GM18867 (cell line): ENCODE data around the gene GLS.

Experiments used
- ATAC-seq: cut with Tn5 transposase; IDR thresholded peaks from one replicate; pipeline ENCODE4 v1.9.1; 2021; ENCODE audit warnings: mild to moderate bottlenecking, moderate library complexity; ENCODE audit not compliant: unreplicated experiment

The GLS gene

DNA sequence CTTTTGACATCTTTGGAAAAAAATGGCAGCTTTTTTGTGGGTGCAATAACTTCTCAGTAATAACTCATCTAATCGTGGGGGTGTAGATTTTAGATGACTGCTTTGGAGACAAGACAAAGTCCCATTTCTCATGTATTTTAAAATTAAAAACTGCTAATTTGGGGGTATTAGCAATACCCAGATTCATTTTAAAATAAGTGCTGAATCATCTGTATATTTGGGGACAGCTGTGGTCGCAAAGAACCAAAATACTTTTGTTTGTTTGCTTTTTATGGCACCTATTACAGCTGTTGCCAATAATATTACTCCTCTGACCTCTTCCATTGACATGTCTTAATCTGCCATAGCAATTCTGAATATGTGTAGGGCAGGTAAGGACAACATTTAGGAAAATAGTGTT is 87.9 kb downstream of the GLS start:
- no peak for ATAC-seq

DNA sequence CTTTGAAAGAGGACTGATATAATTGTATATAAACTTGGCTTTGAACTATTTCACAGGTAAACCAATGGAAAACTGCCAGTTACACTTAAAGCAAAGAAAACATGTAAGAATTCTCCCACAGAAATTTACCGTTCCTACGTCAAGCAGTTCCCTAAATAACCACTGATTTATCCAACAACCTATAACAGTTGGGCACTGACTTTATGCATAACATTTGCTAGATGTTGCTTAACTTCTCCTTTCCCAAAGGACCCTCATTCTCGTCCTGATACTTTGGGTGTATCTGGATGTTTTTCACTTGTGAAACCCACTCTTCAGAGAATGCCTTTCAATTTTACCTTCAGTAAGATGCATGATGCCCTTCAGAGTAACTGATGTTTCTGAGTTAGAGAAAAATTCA is 89.5 kb downstream of the GLS start:
- ATAC-seq, result no peak

DNA sequence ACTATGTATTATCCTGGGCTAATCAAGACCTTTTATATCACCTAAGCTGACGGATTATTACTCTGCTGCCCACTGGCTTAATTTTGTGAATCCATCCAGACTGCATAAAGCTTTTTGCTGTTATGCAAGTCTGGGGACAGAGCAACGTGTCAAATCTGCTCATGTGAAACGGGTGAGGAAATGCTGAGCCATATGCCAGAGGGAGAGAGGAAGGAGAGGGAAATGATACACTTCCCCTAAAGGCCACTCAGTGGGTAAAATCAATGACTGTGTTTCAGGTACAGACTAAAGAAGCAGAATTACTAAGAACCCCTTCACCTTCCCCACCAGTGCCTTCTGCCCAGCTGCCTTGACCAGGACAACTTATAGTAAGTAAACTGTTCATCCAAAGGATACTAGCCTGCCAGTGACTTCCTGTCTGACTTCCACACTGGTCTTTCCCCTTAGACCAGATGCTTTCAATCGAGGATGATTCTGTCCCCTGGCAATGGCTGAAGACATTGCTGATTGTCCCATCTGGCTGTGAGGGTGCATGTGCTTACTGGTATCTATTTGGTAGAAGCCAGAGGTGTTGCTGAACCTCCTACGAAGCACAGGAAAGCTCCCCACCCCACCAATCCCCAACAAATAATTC is 90.4 kb downstream of the GLS start:
- ATAC-seq, result no peak

DNA sequence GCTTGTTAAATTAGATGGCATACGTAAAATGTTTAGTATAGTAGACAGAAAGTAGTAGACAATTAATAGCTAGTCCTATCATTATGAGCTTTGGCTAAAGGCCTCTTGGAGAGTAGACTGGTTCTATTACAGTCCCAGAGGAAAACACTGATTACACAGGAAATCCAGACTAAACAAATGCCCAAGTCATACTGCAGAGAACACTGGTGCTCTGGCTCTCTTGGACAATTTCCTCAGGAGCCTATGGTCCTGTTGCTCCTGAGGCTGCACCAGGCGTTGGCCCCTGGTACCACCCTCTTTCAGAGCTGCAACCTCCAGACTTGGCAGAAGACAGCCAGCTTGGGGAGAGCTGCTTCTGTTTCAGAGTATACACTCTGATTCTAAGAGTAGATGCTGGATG is 91.6 kb downstream of the GLS start:
- no peak for ATAC-seq

DNA sequence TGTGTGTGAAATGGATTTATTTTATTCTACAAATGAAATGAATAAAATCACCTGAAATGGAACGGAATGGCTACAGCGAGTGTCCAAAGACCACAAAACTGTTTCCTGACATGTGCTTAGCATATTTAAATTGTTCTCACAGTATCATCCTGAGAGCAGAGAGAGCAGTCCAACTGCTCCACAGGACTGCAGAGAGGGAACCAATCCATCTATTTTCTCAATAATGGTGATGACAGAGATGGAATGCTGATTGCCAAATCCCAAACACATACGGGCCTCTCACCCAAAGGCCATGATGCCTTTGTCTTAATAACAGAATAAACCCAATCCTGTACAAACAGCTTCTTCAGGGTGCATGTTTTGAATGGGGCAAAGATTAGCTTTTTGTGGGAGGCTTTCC is 92.2 kb downstream of the GLS start:
- ATAC-seq, result no peak

DNA sequence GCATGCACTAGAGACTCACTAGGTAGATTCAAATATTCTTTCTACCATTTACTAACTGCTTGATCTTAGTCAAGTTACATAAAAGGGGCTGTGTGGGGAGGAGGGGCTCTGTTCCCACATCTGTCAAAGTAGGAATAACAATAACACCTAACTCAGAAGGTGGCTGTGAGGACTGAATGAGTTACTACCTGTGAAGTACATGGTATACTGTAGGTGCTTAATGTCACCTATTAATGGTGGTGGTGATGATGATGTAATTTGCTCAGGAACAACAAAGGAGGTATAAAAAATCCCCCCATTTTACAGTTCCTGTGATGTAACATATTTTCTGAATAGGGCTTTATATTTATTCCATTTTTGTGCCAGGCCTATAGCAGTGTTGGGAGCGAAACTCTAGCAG is 92.6 kb downstream of the GLS start:
- no peak for ATAC-seq

DNA sequence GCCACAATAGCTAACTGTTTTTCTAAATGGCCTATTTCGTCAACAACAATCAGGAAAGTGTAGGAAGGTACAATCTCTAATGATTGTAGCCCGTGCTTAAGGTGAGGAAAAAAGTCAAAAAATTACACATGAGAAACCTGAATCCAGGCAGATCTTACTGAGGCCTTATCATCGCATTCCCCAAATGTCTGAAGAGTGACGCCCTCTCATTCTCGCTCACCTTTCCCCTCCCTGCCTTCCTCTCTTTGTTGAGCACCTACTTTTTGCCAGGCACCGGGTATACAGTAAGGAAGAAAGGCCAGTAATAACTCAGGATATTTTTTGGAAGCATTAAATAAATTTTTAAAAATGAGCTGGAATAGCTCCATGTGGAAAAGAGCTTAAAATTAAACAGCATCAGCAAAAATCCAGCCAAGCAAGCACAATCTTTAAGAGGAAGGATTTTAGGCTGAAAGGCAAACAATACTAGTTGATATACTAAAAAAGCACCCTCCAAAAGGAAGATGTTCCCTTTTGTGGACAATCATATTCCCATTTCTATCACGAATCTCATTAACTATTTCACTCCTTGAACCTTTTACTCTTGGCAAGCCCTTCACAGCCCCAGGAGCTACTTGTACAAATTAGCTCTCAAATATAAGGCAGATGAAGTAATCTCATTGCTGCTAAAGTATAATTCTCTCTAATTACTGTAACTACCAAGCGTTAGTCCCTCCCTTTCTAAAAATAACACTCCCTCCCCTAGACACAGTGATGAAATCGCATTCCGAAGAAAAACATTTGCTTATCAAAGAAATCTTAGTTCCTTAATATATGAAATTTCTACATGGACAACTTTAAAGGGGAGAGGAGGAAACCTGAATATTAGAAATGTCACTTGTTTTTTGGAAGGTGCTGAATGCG is 93.4 kb downstream of the GLS start:
- ATAC-seq, result no peak

DNA sequence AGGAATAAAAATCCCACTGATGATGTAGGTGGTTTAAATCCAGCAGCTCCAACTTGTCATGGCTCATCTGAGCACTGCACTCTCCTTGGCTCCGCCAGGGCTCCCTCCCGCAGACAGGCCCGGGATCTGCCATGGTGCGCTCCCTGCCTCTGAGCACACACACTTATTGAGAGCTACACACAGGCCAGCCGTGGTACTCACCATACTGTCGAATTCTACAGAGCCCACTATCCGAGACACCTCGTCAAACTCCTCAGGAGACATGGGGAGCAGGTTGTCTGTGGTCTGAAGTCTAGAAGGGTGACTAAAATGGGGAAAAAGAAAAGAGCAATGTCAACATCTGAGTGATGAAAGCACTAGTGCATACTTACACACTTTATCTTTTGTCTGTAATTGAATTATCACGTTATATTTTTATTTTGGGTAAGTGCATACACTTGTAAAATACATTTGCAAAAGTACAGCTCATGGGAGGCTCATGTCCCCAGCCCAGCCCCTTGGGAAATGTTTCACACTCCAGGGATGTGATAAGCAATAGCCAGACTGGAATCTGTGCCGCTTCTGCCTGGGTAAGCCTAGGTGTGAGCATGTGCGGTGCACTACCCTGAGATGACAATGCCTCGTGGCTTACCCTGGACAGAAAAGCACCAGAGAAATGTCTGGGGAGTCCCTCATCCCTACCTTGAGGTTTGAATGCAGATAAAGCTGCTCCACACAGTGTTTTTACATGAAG is 94.2 kb downstream of the GLS start:
- no peak for ATAC-seq

DNA sequence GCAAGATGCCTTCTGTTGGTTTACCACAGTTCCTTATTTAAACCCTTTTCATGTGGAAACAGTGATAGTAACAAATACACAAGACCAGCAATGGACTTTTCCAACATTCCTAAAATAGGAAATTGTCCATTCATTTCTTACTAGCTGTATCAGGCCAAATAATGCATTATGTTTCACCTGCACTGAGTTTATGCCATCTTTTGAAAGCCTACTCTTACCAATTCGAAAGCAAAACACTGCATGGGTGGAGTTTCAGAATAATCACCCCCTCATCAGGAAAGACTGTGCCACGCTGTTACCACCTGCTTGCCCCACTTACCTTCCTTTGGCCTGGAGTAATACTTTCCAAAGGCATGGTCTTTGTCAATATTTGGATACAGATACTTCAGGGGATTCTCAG is 95.9 kb downstream of the GLS start:
- ATAC-seq, result no peak

DNA sequence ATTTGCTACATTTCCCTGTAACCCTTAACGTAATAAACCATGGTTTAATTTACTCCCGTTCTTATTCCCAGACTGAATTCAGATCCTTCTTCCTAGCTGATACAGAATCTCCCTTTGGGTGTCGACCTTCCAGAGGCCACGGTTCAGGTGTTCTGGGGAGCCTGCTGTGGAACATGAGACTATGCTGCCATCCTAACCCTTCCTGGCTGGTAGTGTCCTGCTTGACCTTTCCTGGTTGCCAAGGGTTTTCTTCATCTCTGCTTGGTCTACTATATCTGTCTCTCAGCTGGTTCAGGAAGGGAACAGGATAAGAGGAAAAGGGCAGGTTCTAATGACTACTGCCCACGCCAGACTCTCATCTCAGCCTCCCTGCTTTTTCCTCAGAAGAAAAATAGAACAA is 96.9 kb downstream of the GLS start:
- ATAC-seq, result no peak

DNA sequence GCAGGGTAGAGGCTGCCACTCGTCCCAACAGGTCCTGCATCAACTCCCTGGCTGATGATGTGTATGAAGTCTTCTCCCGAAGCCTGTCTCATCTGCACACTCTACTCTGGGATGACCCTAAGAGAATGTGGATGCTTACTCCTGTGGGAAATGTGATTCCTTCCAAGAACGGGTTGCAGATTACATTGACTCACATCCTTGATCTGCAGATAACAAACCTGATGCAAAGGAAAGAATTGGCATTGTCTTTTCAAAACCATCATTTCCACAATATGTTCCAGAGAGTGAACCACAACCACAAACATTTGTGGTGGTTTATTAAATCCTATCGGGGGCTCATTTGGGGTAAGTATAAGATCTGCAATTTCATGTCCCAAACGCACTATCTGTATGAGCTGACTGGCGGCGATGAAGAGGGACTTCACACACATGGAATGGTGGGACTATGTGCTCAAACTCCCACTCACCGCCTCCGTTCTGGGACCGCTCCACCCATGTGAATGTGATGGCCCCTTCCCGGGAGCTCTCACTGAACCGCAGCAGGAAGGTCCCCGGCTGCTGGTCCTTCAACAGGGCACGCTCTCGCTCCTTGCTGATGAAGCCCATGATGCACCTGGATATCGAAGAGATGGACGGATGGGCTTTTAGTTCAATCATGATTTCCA is 97.9 kb downstream of the GLS start:
- no peak for ATAC-seq

DNA sequence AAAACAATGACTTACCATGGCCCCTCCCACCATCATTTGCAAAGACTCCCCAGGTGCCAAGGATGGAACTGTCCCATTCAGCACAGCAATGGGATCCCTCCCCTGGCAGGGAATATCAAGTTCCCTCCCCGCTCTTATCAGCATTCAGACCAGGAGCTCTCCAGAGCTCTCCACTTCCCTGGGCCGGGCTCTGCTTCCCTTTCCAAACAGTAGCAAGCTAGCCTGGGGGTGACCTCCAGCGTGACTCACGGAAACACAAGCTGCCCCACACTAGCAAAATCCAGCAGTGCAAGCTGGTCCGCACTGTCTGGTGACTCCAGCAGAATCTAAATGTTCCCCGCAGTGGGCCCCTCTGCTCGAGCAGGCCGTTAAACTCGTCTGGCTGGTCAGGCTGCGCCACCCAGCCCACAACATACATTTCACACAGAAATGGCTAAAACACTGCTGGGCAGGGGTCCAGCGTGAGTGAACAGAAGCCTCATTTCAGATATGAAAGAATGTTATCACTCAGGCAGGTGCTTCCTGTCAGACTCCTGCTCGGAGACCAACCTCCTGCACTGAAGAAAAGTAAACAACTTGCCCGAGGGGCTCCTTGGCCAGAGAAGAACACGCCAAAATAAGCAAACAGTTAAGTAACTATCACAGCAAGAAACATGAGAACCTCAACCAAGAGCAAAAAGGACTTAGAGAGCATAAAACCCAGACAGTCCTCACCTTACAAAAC is 99.4 kb downstream of the GLS start:
- no peak for ATAC-seq

DNA sequence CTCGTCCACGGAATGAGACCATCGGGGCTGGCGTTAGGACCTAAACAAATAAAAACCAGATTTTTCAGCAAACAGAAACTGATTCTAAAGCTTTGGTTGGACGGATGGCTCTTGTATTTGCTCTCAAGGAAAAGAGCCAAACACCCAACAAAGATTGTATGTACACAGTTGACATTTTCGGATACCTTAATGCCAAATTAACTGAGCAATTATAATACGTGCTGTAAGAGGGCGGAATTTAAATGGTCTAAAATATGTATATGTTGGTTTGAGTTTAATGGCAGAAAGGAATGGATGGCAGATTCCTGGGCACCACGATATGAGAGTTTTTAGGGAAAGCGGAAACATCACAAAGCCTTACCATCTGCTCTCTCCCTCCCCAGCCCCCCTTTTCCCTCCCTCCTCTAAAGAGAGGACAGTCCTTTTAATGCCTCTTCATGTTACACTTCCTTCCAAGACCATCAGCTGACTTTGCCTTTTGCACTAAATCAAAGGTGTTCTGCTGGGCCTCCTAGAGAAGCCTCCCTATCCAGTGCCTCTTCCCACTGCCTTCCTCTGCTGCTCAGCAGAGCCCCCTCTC is 100.1 kb downstream of the GLS start:
- no peak for ATAC-seq

DNA sequence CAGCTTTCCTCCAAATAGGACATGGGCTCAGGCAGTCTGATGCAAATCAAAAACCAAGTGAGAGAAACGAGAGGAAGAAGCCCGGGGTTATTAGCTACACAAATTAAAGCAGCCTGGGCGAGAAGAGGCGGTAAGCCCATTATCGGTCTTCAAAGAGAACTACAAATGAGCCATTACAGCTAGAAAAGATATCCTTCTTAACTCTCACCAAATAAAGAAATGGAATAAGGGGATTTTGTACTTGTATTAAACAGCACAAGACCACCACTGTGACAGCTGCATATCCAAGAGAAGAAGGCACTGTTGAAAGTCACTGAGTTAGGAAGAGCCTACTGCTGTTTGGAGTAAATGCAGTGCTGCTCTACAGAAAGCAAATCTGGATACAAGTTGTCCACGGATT is 100.7 kb downstream of the GLS start:
- no peak for ATAC-seq

DNA sequence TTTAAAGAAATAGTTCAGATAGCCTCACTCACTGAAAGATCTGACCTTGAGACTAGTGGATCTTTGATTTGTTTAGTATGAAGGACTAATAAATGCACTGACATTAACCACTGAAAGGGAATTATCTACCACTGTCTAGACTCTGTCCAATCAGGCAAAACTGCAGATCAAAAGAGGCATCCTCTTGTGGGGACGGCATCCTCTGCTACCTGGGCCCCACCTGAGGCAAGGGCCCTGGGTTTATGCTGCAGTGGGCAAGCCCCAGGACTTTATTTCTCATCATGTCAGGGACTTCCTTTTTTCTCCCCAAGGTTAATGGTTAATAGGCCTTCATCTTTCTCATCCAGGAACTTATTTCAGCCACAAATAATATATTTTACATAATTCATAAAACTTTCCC is 101.1 kb downstream of the GLS start:
- ATAC-seq, result no peak

DNA sequence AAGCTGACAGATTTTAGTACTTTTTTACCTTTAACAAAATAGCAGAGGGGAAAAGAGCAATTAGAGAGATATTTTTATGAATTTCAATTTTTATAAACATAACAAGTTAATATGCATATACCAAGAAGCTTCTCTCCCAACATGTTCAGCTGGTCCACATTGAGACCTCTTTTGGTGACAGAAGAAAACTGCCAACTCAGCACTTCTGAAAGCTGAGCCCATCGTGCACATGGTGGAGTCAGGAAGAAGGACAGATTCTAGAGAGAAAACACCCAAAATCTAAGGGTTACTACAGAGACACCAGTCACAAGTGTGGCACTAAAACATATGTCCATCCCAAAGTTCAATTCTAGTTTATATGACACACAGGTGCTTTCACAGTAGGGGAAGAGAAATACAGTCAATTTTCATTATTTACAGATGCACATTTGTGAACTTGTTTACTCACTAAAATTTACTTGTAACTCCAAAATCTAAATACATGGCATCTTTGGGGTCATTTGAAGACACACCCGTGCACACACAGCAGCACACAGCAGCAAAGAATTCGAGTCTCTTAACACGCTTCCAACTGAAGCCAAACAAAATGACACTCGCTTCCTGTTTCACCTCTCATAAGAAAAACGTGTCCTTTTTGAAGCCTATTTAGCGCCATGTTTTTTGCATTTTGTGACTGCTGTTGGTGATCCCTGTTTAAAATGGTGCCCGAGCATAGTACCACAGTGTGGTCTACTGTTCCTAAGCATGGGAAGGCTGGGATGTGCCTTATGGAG is 101.8 kb downstream of the GLS start:
- ATAC-seq, result no peak

DNA sequence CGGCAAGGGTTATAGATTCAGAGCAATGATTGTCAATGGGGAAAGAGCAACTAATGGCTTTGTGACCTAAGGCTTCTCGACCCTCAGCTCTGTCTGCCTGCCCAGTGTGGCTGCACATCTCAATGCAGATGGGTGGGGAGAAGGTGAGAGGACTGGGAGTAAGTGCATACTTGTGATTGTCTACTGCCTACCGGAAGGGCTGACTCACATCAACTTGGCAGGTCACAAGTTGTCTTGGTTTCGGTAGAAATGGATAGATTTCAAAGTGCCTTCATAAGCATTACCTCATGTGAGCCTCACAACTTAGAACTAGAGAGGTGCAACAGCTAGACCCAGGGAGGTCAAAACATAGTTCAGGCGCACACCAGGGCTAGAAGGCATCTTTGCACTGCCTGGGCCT is 104.0 kb downstream of the GLS start:
- no peak for ATAC-seq

DNA sequence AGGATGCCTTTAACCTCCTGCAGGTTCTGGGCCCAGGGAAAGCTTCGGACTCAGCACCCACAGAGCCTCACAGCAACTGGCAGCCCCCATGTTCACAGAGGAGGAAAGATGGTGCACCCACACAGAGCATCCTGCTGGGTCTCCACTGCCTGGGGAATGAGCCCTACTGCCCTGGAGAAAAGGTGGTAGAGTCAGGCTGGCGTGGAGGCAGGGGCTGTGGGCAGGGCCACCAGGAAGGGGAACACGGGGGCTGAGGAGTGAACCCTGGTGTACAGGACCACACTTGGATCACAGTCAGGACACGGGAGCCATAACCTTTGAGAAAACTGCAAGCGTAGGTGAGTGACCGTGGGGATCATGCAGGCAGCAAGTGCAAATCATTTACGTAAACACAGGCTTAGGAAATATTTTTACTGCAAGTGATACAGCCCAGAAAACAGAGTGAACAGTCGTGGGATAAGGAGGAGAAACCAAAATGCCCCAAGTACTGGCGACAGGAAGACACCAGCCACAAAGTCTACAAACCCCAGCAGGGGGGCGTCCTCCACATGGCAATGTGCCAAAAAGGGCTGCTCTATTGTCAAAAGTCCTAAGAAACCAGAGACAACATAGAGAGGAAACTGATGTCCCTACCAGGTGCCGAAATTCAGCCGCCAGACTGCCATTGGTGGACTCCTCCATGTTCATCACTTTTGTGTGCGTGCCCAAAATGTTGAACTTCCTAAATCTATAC is 105.8 kb downstream of the GLS start:
- no peak for ATAC-seq

DNA sequence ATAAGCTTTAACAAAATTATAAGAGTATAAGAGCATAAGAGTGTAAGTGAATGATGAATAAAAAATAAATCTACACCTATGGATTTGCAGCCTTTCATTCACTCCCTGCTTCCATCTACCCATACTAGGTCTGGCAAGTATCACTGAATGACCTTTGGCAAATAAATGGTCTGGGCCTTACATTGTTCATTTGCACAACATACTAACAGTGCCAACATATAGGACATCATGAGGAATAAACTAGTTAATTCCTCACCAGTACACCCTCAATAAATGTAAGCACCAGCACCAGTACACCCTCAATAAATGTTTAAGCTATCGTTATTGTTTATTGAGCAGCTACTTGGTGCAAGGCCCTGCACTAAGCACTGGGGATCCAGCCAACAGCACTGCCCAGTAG is 106.5 kb downstream of the GLS start:
- ATAC-seq, result no peak
